ENCODE measurements around the gene LBP. TPM values are rescaled to one million over a fixed set of nuclear protein-coding genes. Genes with fewer than 3 reads are reported as not detected.

Gene LBP
- polyA plus RNA-seq, 1 of the 3 experiments (the other 2 are of a cell fraction), result 0.03 TPM

DNA sequence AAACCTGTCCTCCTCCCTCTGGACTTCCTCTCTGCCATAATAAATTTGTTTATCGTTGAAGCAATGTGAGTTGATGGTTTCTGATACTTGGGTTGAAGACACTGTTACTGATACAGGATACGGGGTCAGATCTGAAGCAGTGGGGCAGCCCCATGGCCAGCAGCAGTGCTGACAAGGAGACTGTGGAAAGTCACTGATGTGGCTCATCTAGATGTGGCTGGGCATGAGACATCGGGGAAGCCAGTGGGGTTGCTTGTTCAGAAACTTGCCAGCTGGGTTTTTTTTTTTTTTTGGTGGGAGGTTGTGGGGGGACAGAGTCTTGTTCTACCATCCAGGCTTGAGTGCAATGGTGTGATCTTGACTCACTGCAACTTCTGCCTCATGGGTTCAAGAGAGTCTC lies 45.0 kb upstream of the LBP start:
- 68% methylated on average over 3 of the region's 3 CpGs for WGBS (ENCODE audit: low lambda C conversion rate)
- Histone ChIP-seq H3K27ac (ENCODE audit: low read depth in 2 of 2, low read length in 1 of 2) (no peak overlapping the region), H3F3A (replicated peaks; ENCODE audit: insufficient read depth) (peaks cover 4% of the 10 kb centered on the region), H3K36me3 (replicated peaks in 1 of 2; ENCODE audit: control insufficient read depth in 1 of 2, insufficient read depth in 2 of 2, low read length in 1 of 2) (no peaks in the 10 kb centered on the region), H3K9me3 (no peaks in the 10 kb centered on the region), H3K9ac (no peak overlapping the region), H3K4me3 (ENCODE audit: low read depth in 2 of 2, low read length in 1 of 2) (no peak overlapping the region), H4K20me1 (ENCODE audit: insufficient read depth) (no peaks in the 10 kb centered on the region), H3K79me2 (ENCODE audit: insufficient read depth) (no peaks in the 10 kb centered on the region), H3K4me1 (ENCODE audit: control insufficient read depth in 1 of 2, insufficient read depth in 2 of 2, low read depth in 1 of 2, low read length in 1 of 2) (peaks cover 0 to 10% of the 10 kb centered on the region in 2 experiments; a peak in 1 of 4 replicates), H3K9me2 (no peaks in the 10 kb centered on the region), H3K4me2 (no peak overlapping the region), H3K27me3 (ENCODE audit: insufficient read depth) (no peaks in the 10 kb centered on the region), H2AFZ (ENCODE audit: low read depth) (no peak overlapping the region)
- TF ChIP-seq NFIC (IDR thresholded peaks at IDR 0.05; ENCODE audit: borderline replicate concordance) (no peak), RXRA (IDR thresholded peaks at IDR 0.05; ENCODE audit: borderline replicate concordance, low read depth) (no peak), SMC3 (IDR thresholded peaks at IDR 0.05; ENCODE audit: low read depth, low read length) (no peak), RFX5 (IDR thresholded peaks at IDR 0.05; ENCODE audit: low read length) (no peak), NRF1 (IDR thresholded peaks at IDR 0.05; ENCODE audit: low read depth, low read length) (no peak), ELF1 (IDR thresholded peaks at IDR 0.05) (no peak), FOXJ3 (CRISPR knock-in tag; IDR thresholded peaks at IDR 0.05) (no peak), JUND (IDR thresholded peaks at IDR 0.05) (no peak), YY1 (IDR thresholded peaks at IDR 0.05; ENCODE audit: low read depth) (no peak), MEF2A (IDR thresholded peaks at IDR 0.05; ENCODE audit: borderline replicate concordance, low read depth) (no peak), USF1 (IDR thresholded peaks at IDR 0.05; ENCODE audit: borderline replicate concordance, low read depth) (no peak), RCOR1 (IDR thresholded peaks at IDR 0.05; ENCODE audit: low read length) (no peak), REST (IDR thresholded peaks at IDR 0.05; ENCODE audit: low read depth, low read length) (no peak), TAF1 (IDR thresholded peaks at IDR 0.05; ENCODE audit: borderline replicate concordance, low read depth, low read length) (no peak), MXI1 (IDR thresholded peaks at IDR 0.05; ENCODE audit: low read depth, low read length) (no peak), FOSL2 (IDR thresholded peaks at IDR 0.05; ENCODE audit: borderline replicate concordance, low read depth) (no peak), GATA2 (CRISPR knock-in tag; IDR thresholded peaks at IDR 0.05) (no peak), RAD21 (IDR thresholded peaks at IDR 0.05; ENCODE audit: low read length) (no peak)
- TF ChIP-seq, protein P1, sequence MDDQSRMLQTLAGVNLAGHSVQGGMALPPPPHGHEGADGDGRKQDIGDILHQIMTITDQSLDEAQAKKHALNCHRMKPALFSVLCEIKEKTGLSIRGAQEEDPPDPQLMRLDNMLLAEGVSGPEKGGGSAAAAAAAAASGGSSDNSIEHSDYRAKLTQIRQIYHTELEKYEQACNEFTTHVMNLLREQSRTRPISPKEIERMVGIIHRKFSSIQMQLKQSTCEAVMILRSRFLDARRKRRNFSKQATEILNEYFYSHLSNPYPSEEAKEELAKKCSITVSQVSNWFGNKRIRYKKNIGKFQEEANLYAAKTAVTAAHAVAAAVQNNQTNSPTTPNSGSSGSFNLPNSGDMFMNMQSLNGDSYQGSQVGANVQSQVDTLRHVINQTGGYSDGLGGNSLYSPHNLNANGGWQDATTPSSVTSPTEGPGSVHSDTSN (IDR thresholded peaks at IDR 0.05), result no peak
- TF ChIP-seq, protein P2, sequence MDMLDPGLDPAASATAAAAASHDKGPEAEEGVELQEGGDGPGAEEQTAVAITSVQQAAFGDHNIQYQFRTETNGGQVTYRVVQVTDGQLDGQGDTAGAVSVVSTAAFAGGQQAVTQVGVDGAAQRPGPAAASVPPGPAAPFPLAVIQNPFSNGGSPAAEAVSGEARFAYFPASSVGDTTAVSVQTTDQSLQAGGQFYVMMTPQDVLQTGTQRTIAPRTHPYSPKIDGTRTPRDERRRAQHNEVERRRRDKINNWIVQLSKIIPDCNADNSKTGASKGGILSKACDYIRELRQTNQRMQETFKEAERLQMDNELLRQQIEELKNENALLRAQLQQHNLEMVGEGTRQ (IDR thresholded peaks at IDR 0.05; ENCODE audit: borderline replicate concordance, low read depth, low read length), result no peak
- CTCF ChIA-PET, result interaction anchor here (0.9 to 3.2 kb wide), 5 partner anchors 11 to 107 kb away, joined by 3 to 10 read pairs (median 4); no protein-coding TSS in a partner anchor
- DNase-seq, result no peak
- POLR2A ChIA-PET, result no interaction called here
